GM12801 (cell line): Measurements from ENCODE around the gene RIPOR1.

ENCODE experiments used
- CTCF ChIP-seq: IDR thresholded peaks from one replicate; pipeline ENCODE4 v1.5.1; 2011; ENCODE audit warnings: control low read depth; ENCODE audit not compliant: insufficient read length; ENCODE audit errors: extremely low read depth

Gene RIPOR1

GRCh38 chr16:67548265-67549126 lies 19.9 kb downstream of the RIPOR1 start:
- TF ChIP-seq CTCF: no peak

DNA sequence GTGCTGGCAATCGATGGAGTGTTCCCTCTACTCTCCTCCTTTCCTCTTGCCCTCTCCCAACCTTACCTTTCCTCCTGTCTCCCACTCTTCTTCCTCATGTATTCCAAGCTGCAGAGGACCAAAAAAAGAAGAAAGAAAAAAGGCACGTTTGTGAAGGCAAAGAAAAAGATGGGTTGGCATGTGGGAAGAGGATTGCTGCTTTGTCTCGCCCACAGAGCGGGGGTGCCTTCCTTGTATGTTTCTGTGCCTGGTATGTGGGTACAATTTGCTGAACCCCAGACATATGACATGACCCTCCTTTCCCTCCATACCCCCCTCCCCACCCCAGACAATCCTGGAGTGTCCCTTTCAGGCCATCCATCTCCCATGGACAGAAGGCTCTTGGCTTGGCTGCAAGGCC lies 20.6 kb downstream of the RIPOR1 start:
- TF ChIP-seq CTCF: no peak

GRCh38 chr16:67549936-67550335 lies 21.3 kb downstream of the RIPOR1 start:
- no peak for TF ChIP-seq CTCF

- TF ChIP-seq CTCF: no peak
Observed at GRCh38 chr16:67551091-67551490, 22.5 kb downstream of the RIPOR1 start.

DNA sequence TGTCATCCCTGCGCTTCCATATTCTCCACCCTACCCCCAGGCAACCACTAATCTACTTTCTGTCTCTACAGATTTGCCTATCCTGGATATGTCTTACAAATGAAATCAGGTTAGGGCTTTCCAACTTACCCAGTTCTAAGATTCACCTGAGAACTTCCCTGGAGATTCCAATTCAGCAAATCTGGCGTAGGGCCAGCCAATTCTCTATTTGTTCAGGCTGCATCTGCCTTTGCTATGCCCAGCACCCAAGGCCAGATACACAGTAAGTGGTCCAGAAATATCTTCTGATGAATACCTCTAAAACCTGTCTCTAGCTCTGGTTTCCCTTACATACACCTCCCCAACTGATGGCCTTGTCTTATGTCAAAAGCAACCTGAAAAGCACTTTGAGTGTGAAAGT lies 23.3 kb downstream of the RIPOR1 start:
- no peak for TF ChIP-seq CTCF

DNA sequence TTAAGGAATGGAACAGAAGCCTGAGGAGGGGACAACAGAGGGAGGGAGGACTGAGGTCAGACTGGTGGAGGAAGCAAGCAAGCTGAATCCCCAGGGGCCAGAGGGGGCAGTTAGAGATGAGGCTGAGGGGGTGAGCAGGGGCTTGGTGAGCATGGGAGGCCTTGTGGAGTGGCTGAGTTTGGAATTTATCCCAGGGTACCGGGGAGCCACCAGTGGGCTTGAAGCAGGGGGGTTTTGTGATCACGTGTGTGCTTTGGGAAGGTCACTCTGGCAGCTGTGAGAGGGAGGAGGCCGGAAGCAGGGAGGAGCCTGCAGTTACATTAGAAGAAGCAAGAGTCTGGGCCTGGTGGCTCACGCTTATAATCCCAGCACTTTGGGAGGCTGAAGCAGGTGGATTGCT lies 23.8 kb downstream of the RIPOR1 start:
- TF ChIP-seq CTCF: no peak

GRCh38 chr16:67555795-67556212 lies 27.2 kb downstream of the RIPOR1 start:
- TF ChIP-seq CTCF: no peak
